ENCODE data around the gene FADS6.

The FADS6 gene

GRCh38 chr17:74852237-74853047 lies 41.0 kb downstream of the FADS6 start:
- DNase-seq (ENCODE audit: low spot score): no peak

- DNase-seq (ENCODE audit: low spot score): no peak
Measured at GRCh38 chr17:74851612-74852236, 41.7 kb downstream of the FADS6 start.

- no peak for DNase-seq (ENCODE audit: low spot score)
Measured at GRCh38 chr17:74850914-74851313, 42.5 kb downstream of the FADS6 start.

GRCh38 chr17:74850310-74850709 lies 43.1 kb downstream of the FADS6 start:
- no peak for DNase-seq (ENCODE audit: low spot score)

GRCh38 chr17:74848656-74849399 lies 44.6 kb downstream of the FADS6 start:
- DNase-seq (ENCODE audit: low spot score): no peak

GRCh38 chr17:74846621-74847020 lies 46.8 kb downstream of the FADS6 start:
- no peak for DNase-seq (ENCODE audit: low spot score)

- no peak for DNase-seq (ENCODE audit: low spot score)
Measured at GRCh38 chr17:74843352-74843627, 50.1 kb downstream of the FADS6 start.

- peak; percentile 75 for DNase-seq (ENCODE audit: low spot score)
Measured at GRCh38 chr17:74842599-74843351, 50.7 kb downstream of the FADS6 start.

- DNase-seq (ENCODE audit: low spot score): no peak
Measured at GRCh38 chr17:74842146-74842598, 51.3 kb downstream of the FADS6 start.

- peak; percentile 61 for DNase-seq (ENCODE audit: low spot score)
Measured at GRCh38 chr17:74840989-74841666, 52.3 kb downstream of the FADS6 start.

GRCh38 chr17:74839990-74840852 lies 53.2 kb downstream of the FADS6 start:
- no peak for DNase-seq (ENCODE audit: low spot score)

- DNase-seq (ENCODE audit: low spot score): no peak
Measured at GRCh38 chr17:74838274-74838673, 55.2 kb downstream of the FADS6 start.

GRCh38 chr17:74836691-74837467 lies 56.6 kb downstream of the FADS6 start:
- no peak for DNase-seq (ENCODE audit: low spot score)

- DNase-seq (ENCODE audit: low spot score): no peak
Measured at GRCh38 chr17:74836191-74836590, 57.2 kb downstream of the FADS6 start.

GRCh38 chr17:74833501-74834377 lies 59.7 kb downstream of the FADS6 start:
- no peak for DNase-seq (ENCODE audit: low spot score)

- no peak for DNase-seq (ENCODE audit: low spot score)
Measured at GRCh38 chr17:74832421-74832820, 61.0 kb downstream of the FADS6 start.

GRCh38 chr17:74831444-74832146 lies 61.8 kb downstream of the FADS6 start:
- DNase-seq (ENCODE audit: low spot score): no peak

GRCh38 chr17:74830861-74831260 lies 62.6 kb downstream of the FADS6 start:
- no peak for DNase-seq (ENCODE audit: low spot score)
